ENCODE measurements around the gene ATP9B. TPM values are rescaled to one million over a fixed set of nuclear protein-coding genes. Genes with fewer than 3 reads are reported as not detected.
A peak's percentile ranks its signal among the peaks of the same experiment; 100 is the strongest.

ATP9B gene
- 10 to 100 TPM; 13.6 to 25.7 (median 14.5) TPM for total RNA-seq
- long read RNA-seq, result 0 reads

GRCh38 chr18:79068937-79069716, at the start of gene ATP9B:
Gene ATP9B (plus strand): TSS chr18:79069394. CDS start chr18:79069411, 17 bp downstream.
- no CpG with 5 or more reads among the region's 112 CpGs for WGBS (ENCODE audit: insufficient coverage, low coverage, low lambda C conversion rate, missing lambda C conversion rate)
- peak; percentile 95 to 97 (median 96) for ATAC-seq
- DNase-seq, result peak; percentile 98 to 99 (median 99)
- H3K27ac ChIP-seq, result peak within 1 kb of the TSS; percentile 72 to 92 (median 85)
- H3K36me3 ChIP-seq, result no peaks in the 10 kb centered on the region
- intact Hi-C loops (cut with DNase I), result no loop called here
- TF ChIP-seq POLR2A (IDR thresholded peaks at IDR 0.05), result peak; percentile 76
- TF ChIP-seq CTCF (IDR thresholded peaks at IDR 0.05), result peak in 3 of 4 donors; percentile 8 to 27 (median 17)
- H3K4me3 ChIP-seq, result peak within 1 kb of the TSS; percentile 93 to 100 (median 96)
- H3K9me3 ChIP-seq, result no peaks in the 10 kb centered on the region
- no peaks in the 10 kb centered on the region for H3K27me3 ChIP-seq
- peaks cover 0 to 11% (median 2%) of the 10 kb centered on the region in 4 donors for H3K4me1 ChIP-seq

GRCh38 chr18:79019881-79020280, 49.3 kb upstream of the ATP9B start:
- H3K9me3 ChIP-seq, result no peaks in the 10 kb centered on the region
- H3K27ac ChIP-seq, result no peak overlapping the region
- no peak for ATAC-seq
- H3K27me3 ChIP-seq, result no peaks in the 10 kb centered on the region
- no peaks in the 10 kb centered on the region for H3K36me3 ChIP-seq
- no peaks in the 10 kb centered on the region for H3K4me1 ChIP-seq
- no peak overlapping the region for H3K4me3 ChIP-seq
- no peak for DNase-seq
- intact Hi-C loops (cut with DNase I), result no loop called here
- TF ChIP-seq POLR2A (IDR thresholded peaks at IDR 0.05) (no peak), CTCF (IDR thresholded peaks at IDR 0.05) (no peak)
- WGBS (ENCODE audit: insufficient coverage, low coverage, low lambda C conversion rate, missing lambda C conversion rate), result 70% methylated on average over 7 of the region's 7 CpGs

GRCh38 chr18:79022603-79023002, 46.6 kb upstream of the ATP9B start:
- no peak for ATAC-seq
- no peaks in the 10 kb centered on the region for H3K36me3 ChIP-seq
- DNase-seq, result no peak
- H3K9me3 ChIP-seq, result no peaks in the 10 kb centered on the region
- no peak overlapping the region for H3K27ac ChIP-seq
- WGBS (ENCODE audit: insufficient coverage, low coverage, low lambda C conversion rate, missing lambda C conversion rate), result 91% methylated on average over 14 of the region's 25 CpGs
- TF ChIP-seq CTCF (IDR thresholded peaks at IDR 0.05) (no peak), POLR2A (IDR thresholded peaks at IDR 0.05) (no peak)
- intact Hi-C loops (cut with DNase I), result no loop called here
- no peaks in the 10 kb centered on the region for H3K27me3 ChIP-seq
- H3K4me1 ChIP-seq, result no peaks in the 10 kb centered on the region
- no peak overlapping the region for H3K4me3 ChIP-seq

GRCh38 chr18:79026491-79026890, 42.7 kb upstream of the ATP9B start:
- ATAC-seq (no peak), DNase-seq (no peak)
- Histone ChIP-seq H3K4me1 (no peaks in the 10 kb centered on the region), H3K9me3 (no peaks in the 10 kb centered on the region), H3K27me3 (no peaks in the 10 kb centered on the region), H3K36me3 (no peaks in the 10 kb centered on the region), H3K4me3 (no peak overlapping the region), H3K27ac (no peak overlapping the region)
- 28% methylated on average over 5 of the region's 5 CpGs for WGBS (ENCODE audit: insufficient coverage, low coverage, low lambda C conversion rate, missing lambda C conversion rate)
- intact Hi-C loops (cut with DNase I), result no loop called here
- no peak for TF ChIP-seq POLR2A (IDR thresholded peaks at IDR 0.05)
- TF ChIP-seq CTCF (IDR thresholded peaks at IDR 0.05), result no peak

Data from right lobe of liver (tissue), 6 donors.